Stimulated activated CD4-positive, alpha-beta T cell treated with anti-CD3 and anti-CD28 coated beads, Interleukin-4, amount 100 ng/mL, for 1 hour (primary cell): ENCODE results near the gene ARHGEF28.

Experiments used
- DNase-seq: peaks from one replicate; pipeline ENCODE4 v3.0.0-alpha.2; 2020

Gene ARHGEF28

DNA sequence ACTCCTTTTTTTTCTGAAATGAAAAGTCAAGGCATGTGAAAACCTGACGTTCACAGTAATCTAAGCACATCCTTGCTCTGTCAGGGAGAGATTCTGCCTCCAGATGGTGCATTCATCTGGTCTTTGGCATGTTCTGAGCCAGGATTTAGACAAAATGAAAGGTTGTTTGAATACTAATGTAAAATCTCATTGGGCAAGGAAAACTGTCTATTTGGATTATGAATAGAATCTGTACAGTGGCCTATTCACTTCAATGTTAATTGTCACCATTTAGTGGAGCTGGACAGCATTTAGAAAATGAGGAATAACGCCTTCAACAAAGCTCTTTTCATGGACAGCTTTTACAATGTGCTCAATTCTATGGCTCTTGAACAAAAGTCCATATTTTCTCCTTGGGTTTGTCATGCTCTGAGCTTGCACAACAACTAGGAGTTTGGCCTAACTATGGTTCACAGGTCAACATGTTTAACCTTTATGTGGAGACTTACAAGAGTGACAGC lies 28.9 kb downstream of the ARHGEF28 start:
- no peak for DNase-seq

GRCh38 chr5:73655521-73656160 lies 29.6 kb downstream of the ARHGEF28 start:
- no peak for DNase-seq

DNA sequence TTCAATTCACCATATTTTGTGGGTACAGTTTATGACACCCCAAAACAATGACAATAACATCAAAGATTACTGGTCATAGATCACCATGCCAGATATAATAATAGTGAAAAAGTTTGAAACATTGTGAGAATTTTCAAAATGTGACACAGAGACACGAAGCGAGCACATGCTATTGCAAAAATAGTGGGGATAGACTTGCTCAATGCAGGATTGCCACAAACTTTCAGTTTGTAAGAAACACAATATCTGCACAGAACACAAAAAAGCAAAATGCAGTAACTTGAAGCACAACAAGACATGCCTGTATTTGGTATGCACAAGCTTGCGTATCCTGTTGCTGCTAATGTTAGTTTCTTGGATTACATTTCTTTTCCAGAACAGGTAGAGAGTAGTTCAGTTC lies 35.8 kb downstream of the ARHGEF28 start:
- no peak for DNase-seq

- DNase-seq, result no peak
Observed at GRCh38 chr5:73663161-73663859, 37.3 kb downstream of the ARHGEF28 start.

GRCh38 chr5:73663860-73664240 lies 37.9 kb downstream of the ARHGEF28 start:
- no peak for DNase-seq

- DNase-seq, result no peak
Observed at GRCh38 chr5:73664796-73665195, 38.8 kb downstream of the ARHGEF28 start.

GRCh38 chr5:73666891-73667290 lies 40.9 kb downstream of the ARHGEF28 start:
- no peak for DNase-seq

DNA sequence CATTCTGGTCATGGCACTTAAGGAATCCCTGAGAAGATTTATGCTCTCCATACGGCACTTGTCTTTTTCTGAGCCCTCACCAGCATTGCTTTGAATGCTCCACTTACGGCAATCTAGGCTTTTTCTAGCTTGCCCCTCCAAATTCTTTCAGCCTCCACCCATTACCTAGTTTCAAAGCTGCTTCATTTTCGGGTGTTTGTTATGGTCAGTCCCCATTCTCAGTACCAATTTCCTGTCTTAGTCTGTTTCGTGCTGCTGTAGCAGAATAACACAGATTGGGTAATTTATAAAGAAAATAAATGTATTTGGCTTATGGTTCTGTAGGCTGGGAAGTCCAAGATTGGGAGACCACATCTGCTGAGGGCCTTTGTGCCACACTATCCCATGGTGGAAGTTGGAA lies 42.0 kb downstream of the ARHGEF28 start:
- DNase-seq, result no peak

DNA sequence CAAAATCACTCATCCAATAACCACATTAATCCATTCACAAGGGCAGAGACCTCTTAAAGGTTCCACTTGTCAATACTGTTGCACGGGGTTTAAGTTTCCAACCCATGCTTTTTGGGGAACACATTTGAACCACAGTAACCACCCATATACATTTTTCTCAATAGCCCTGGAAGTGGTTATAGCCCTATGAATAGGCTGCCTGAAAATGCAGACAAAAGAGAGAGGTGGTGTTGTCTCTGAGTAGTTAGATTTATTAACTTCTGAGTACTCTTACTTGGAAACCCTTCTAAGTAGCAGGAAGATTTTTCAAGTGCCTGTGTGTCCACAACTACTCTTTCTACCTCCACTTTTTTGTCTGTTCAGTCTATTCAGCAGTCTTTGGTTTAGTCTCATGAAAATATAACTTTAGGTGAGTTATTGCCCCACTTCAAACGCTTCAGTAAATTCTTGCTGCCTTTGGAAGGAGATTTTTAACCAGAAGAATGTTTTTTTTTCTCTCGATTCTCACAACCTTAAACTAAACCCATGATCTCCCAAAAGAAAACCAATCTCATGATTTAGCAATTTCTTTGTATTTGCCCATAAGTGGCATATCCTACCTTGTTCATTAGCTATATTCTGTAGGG lies 42.6 kb downstream of the ARHGEF28 start:
- DNase-seq, result no peak

GRCh38 chr5:73670731-73671130 lies 44.7 kb downstream of the ARHGEF28 start:
- DNase-seq, result no peak

- DNase-seq, result no peak
Observed at GRCh38 chr5:73672132-73672531, 46.1 kb downstream of the ARHGEF28 start.

DNA sequence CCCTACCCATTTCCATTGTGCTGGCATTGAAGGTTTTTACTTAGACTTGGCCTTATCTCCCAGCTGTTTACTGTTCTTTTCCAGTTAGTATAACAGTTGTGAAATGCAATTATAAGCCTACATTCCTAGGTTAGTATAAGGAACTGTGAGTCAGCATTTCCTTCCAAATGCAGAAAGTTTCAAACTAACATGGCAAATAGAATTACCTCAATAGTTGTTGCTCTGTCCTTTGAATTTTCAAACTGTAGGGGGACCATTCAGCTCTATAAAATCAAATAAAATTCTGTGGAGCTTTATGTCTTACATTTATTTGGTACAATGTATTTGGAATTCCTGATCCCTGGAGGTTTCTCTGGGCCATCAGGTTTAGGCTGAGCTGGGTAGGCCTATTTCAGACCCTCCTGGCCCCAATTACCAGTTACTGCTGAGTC lies 47.2 kb downstream of the ARHGEF28 start:
- DNase-seq, result no peak

DNA sequence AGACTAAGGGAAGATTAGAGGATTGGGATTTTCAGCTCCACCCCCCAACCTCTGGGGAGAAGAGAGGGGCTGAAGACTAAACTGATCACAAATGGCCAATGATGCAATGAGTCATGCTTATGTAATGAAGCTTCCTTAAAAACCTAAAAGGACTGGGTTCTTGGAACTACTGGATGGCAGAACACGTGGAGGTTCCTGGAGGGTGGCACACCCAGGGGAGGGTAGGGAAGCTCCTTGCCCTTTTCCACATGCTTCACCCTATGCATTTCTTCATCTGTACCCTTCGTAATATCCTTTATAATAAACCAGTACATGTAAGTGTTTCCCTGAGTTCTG lies 48.6 kb downstream of the ARHGEF28 start:
- DNase-seq, result no peak

DNA sequence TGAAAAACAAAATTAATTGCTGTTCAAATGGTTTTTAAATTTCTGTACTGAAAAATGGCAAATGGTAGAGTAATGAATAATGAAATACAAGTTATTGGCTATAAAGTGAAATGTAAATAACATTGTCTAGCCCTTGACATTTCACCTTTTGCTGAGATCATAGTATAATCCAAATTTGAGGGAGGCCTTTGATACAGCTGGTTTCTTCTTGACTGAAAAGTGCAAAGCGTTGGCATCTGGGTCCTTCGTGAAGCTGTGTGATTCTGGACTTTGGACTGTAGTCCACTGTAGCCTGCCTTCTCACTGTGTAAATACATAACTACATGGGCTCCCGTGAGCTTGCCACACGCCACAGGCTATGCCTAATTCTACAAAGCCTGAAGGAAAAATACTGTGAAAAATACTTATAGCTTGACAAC lies 52.3 kb downstream of the ARHGEF28 start:
- DNase-seq, result no peak

DNA sequence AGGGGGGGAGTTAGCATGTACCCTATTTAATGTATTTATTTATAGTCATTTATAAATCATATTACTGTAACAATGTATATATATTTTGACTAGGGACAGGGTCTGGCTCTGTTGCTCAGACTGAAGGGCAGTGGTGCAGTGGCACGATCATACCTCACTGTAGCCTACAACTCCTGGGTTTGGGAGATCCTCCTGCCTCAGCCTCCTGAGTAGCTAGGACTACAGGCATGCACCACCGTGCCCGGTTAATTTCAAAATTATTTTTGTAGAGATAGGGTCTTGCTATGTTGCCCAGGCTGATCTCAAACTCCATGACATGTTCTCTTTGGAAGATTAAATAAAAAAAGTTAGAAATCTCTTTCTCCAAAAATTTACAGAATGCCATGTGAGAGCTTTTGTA lies 52.8 kb downstream of the ARHGEF28 start:
- no peak for DNase-seq

DNA sequence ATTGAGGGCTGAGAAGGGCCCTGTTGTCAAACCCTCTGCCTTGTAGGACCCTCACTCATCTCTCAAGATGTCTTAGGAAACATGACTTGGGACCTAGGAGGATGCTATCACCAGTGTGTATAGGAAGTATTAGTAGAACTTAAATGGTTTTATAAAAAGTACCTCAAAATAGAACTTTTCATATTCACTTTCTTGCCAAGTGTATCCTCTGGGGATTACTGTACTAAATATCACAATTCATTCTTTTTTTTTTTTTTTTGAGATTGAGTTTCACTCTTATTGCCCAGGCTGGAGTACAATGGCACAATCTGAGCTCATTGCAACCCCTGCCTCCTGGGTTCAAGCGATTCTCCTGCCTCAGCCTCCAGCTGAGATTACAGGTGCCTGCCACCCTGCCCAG lies 56.2 kb downstream of the ARHGEF28 start:
- no peak for DNase-seq

GRCh38 chr5:73684691-73685090 lies 58.7 kb downstream of the ARHGEF28 start:
- no peak for DNase-seq

GRCh38 chr5:73686912-73687311 lies 60.9 kb downstream of the ARHGEF28 start:
- no peak for DNase-seq

- DNase-seq, result no peak
Observed at GRCh38 chr5:73687357-73687756, 61.4 kb downstream of the ARHGEF28 start.

GRCh38 chr5:73690015-73690414 lies 64.0 kb downstream of the ARHGEF28 start:
- DNase-seq, result no peak

DNA sequence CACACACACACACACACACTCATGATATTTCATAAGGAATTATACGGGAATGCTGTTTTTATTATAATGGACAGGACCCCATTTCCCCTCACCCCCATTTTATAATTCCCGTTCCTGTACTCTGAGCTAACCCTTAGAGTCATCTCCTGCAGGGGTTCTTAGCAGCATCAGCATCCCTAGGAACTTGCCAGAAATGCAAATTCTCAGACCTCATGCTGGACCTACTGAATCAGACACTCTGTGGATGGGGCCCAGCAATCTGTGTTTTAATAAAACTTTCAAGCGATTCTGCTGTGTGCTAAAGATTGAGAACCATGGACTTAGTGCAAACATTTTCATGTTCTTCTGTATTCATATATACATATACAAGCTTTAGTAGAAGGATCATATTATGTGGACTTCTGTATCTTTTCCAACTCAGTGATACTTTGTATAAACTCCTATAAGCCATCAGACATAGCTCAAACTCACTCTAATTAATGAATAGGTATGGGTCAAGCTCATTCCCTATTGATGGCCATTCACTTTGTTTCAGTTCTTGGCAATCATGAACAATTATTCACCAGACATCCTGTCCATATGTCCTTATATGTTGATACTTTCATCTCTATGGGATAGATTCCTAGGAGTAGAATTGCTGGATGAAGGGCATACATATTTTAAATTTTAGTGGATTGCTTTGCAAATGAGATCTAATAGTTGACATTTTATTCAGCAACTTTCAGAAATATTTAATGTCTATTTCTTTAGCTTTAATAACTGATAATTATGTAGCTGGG lies 65.5 kb downstream of the ARHGEF28 start:
- no peak for DNase-seq

GRCh38 chr5:73692166-73692640 lies 66.2 kb downstream of the ARHGEF28 start:
- DNase-seq, result no peak

- DNase-seq, result no peak
Observed at GRCh38 chr5:73692981-73693380, 67.0 kb downstream of the ARHGEF28 start.
